Transverse colon (tissue), 4 donors: ENCODE measurements around the gene POU2F2. TPM values are rescaled to one million over a fixed set of nuclear protein-coding genes. Genes with fewer than 3 reads are reported as not detected.

Source experiments
- DNase-seq: peaks from one replicate; pipeline ENCODE4 v3.0.0-alpha.2; 2019
- H3K27ac ChIP-seq, 4 donors: fragments of 200-600 bp; sonication (generic); 2 replicates each; pipeline ENCODE4 v1.5.1; 2016 to 2018; ENCODE audit warnings: inconsistent platforms in 4 of 4
- H3K27me3 ChIP-seq: fragments of 200-600 bp; sonication (generic); 2 replicates; pipeline ENCODE4 v1.5.1; 2017; ENCODE audit warnings: inconsistent platforms
- H3K36me3 ChIP-seq, 4 donors: fragments of 200-600 bp; sonication (generic); 2 replicates each; pipeline ENCODE4 v1.5.1; 2017 to 2019; ENCODE audit warnings: inconsistent platforms in 4 of 4
- H3K4me1 ChIP-seq, 4 donors: fragments of 200-600 bp; sonication (generic); 2 replicates each; pipeline ENCODE4 v1.5.1; 2017 to 2020; ENCODE audit warnings: inconsistent platforms in 4 of 4
- H3K4me3 ChIP-seq, 4 donors: fragments of 200-600 bp; sonication (generic); 1 replicate in 1 of 4; 2 replicates in 3 of 4; pipeline versions ENCODE4 v1.5.1 to v1.6.1; 2017 to 2019; ENCODE audit warnings: inconsistent platforms in 4 of 4
- H3K9me3 ChIP-seq, 2 donors: fragments of 200-600 bp; sonication (generic); 2 replicates each; pipeline ENCODE4 v1.5.1; 2017 to 2019; ENCODE audit warnings: inconsistent platforms in 2 of 2
- EP300 ChIP-seq: sonication (generic); formaldehyde crosslinking; IDR thresholded peaks from one replicate; pipeline ENCODE4 v1.6.1; 2017; ENCODE audit warnings: antibody characterized with exemption, low read depth
- POLR2A ChIP-seq: fragments of 450-650 bp; IDR thresholded peaks from one replicate; pipeline ENCODE4 v1.6.1; 2016; ENCODE audit warnings: antibody characterized with exemption, mild to moderate bottlenecking, moderate library complexity
- POLR2AphosphoS5 ChIP-seq, 3 donors: sonication (generic); formaldehyde crosslinking; IDR thresholded peaks; one replicate each; pipeline ENCODE4 v1.6.1; 2016; ENCODE audit warnings: antibody characterized with exemption in 3 of 3
- WGBS, 2 donors: methylation state at CpG; one replicate each; pipeline ENCODE4 v1.1.5; 2018; ENCODE audit warnings: low coverage in 1 of 2; 5-methylcytosine and 5-hydroxymethylcytosine counted together
- in situ Hi-C, 4 donors: fragments of 200-750 bp; cut with MboI; loops; one replicate each; pipeline versions ENCODE4 v1.15.0 to v1.15.1; 2017; ENCODE audit warnings: low sequenced_read_pairs in 3 of 4, low pct_ligation_motif_present in 1 of 4, low pct_unique_long_range_greater_than_20kb in 1 of 4
- intact Hi-C: fragments of 100-400 bp; cut with DNase I; formaldehyde crosslinking; loops from one replicate; pipeline ENCODE4 v1.15.1; 2023; ENCODE audit warnings: low total_unique reads
- total RNA-seq, 4 donors: library from RNA; depleted of rRNA; stranded (reverse); fragments of >200 nt; gene quantifications; one replicate each; pipeline ENCODE4 v1.1.0, GENCODE V29; 2016
- TF ChIP-seq, protein P1 (sequence below), 5 experiments: fragments of 200-600 bp in 3 of 5; fragments of 450-650 bp in 2 of 5; sonication (generic) in 3 of 5; IDR thresholded peaks; 1 replicate in 2 of 5; 2 replicates in 3 of 5; pipeline ENCODE4 v1.5.1; 2016 to 2017; ENCODE audit warnings: antibody characterized with exemption in 5 of 5, inconsistent platforms in 3 of 5, mild to moderate bottlenecking in 2 of 5, moderate library complexity in 1 of 5

POU2F2 gene
- total RNA-seq, 4 donors from 2014 or later: 0.96 to 7.1 (median 3.4) TPM

GRCh38 chr19:42123765-42124164 lies 8.5 kb downstream of the POU2F2 start:
- peaks cover 0 to 12% (median 3%) of the 10 kb centered on the region in 4 donors for H3K4me1 ChIP-seq
- no peaks in the 10 kb centered on the region for H3K36me3 ChIP-seq
- in situ Hi-C loops (loop anchor here in 2 of 4 donors (25.0 kb wide), 1 partner anchor 189 kb away; the partner anchor contains the start of genes PAFAH1B3 (in 2 of the 2), PRR19 (in 2 of the 2) and TMEM145 (in 2 of the 2)), intact Hi-C loops (no loop called here)
- 82 to 100% methylated on average over 1 of the region's 1 CpG for WGBS, 2 donors
- peak overlapping the region in 1 of 4 donors; percentile 48 for H3K27ac ChIP-seq
- peaks cover 4% of the 10 kb centered on the region for H3K27me3 ChIP-seq
- no peak for DNase-seq
- no peaks in the 10 kb centered on the region for H3K9me3 ChIP-seq
- H3K4me3 ChIP-seq: no peak overlapping the region
- no peak for TF ChIP-seq POLR2A
- TF ChIP-seq, protein P1, sequence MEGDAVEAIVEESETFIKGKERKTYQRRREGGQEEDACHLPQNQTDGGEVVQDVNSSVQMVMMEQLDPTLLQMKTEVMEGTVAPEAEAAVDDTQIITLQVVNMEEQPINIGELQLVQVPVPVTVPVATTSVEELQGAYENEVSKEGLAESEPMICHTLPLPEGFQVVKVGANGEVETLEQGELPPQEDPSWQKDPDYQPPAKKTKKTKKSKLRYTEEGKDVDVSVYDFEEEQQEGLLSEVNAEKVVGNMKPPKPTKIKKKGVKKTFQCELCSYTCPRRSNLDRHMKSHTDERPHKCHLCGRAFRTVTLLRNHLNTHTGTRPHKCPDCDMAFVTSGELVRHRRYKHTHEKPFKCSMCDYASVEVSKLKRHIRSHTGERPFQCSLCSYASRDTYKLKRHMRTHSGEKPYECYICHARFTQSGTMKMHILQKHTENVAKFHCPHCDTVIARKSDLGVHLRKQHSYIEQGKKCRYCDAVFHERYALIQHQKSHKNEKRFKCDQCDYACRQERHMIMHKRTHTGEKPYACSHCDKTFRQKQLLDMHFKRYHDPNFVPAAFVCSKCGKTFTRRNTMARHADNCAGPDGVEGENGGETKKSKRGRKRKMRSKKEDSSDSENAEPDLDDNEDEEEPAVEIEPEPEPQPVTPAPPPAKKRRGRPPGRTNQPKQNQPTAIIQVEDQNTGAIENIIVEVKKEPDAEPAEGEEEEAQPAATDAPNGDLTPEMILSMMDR (IDR thresholded peaks at IDR 0.05): no peak
- no peak for TF ChIP-seq POLR2AphosphoS5 (IDR thresholded peaks at IDR 0.05)
- TF ChIP-seq EP300: no peak

DNA sequence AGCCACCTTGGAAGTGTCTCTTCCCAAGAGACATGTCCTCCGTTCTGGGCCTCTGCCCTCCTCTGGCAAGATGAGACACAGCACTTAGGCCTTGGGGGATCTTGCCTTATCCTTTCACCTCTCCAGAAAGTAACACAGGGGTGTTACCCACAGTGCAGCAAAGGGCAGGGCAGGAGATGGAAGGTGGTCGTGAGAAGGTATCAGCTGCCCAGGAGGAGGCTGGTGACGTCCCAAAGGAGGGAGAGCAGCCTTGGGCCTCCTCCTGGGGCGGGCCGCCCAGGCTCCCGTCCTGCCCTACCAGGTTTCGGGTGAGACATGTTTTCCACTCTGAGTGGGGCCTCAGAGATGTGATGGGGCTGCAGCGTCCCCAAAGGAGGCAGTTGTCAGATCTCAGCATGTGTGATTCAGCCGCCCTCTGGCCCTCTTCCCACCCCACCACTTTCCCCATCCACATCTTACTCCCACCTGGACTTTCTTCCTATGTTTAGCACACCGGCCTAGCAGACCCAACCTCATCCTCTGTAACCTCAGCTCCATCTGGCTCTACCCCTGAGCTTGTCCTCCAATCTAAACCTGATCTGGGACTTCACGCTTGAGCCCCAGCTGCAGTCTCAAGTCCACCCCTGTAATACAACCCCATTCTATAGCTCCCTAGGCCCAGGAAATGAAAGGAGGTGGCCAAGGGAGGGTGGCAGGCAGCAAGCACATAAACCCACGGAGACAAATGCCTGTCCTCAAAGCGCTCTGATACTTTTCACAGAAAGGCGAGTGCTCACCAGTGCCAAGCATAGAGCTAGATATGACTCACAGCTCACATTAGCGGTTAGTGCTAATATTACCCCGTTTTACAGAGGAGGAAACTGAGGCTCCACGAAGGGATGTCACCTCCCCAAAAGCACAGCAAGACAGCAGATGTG lies 9.3 kb downstream of the POU2F2 start:
- Histone ChIP-seq H3K4me1 (peaks cover 0 to 12% (median 3%) of the 10 kb centered on the region in 4 donors), H3K9me3 (no peaks in the 10 kb centered on the region), H3K27ac (peak overlapping the region in 2 of 4 donors; percentile 30 to 48), H3K27me3 (peaks cover 4% of the 10 kb centered on the region), H3K36me3 (no peaks in the 10 kb centered on the region), H3K4me3 (no peak overlapping the region)
- intact Hi-C loops (no loop called here), in situ Hi-C loops (loop anchor here in 2 of 4 donors (25.0 kb wide), 1 partner anchor 189 kb away; the partner anchor contains the start of genes PAFAH1B3 (in 2 of the 2), PRR19 (in 2 of the 2) and TMEM145 (in 2 of the 2))
- TF ChIP-seq EP300 (no peak), POLR2AphosphoS5 (IDR thresholded peaks at IDR 0.05) (no peak)
- WGBS, 2 donors: 69 to 72% methylated on average over 11 to 16 of the region's 17 CpGs
- no peak for DNase-seq

DNA sequence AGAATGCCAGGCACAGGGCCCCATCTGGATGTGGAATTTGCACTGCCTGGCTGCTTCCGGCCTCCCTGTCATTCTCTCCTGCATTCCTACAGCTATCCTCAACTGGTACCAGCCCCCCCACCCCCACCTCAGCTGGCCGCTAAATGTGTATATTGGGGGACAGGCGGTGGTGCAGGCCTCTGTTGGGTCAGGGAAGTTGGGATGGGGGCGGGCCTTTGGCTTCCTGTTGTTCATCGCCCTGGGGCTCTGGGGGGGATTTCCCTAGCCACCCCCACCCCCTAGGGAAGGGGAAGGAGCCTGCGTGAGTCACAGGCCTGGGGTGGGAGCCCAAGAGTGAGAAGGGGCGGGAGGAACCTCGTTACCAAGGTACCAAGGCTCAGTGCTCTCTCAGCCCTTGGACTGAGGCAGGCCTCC lies 10.6 kb downstream of the POU2F2 start:
- no peaks in the 10 kb centered on the region for H3K36me3 ChIP-seq
- peaks cover 0 to 12% (median 3%) of the 10 kb centered on the region in 4 donors for H3K4me1 ChIP-seq
- in situ Hi-C loops: loop anchor here in 2 of 4 donors (25.0 kb wide), 1 partner anchor 191 kb away; the partner anchor contains the start of genes PAFAH1B3 (in 2 of the 2), PRR19 (in 2 of the 2) and TMEM145 (in 2 of the 2)
- intact Hi-C loops: no loop called here
- 33% methylated on average over 6 of the region's 8 CpGs; no CpG with 5 or more reads in 1 of the 2 donors for WGBS, 2 donors
- H3K4me3 ChIP-seq: no peak overlapping the region
- peaks cover 4% of the 10 kb centered on the region for H3K27me3 ChIP-seq
- no peaks in the 10 kb centered on the region for H3K9me3 ChIP-seq
- TF ChIP-seq EP300 (no peak), POLR2AphosphoS5 (IDR thresholded peaks at IDR 0.05) (no peak), POLR2A (no peak)
- TF ChIP-seq, protein P1 (IDR thresholded peaks at IDR 0.05): no peak
- DNase-seq: peak; percentile 59
- peak overlapping the region in 2 of 4 donors; percentile 5 to 48 for H3K27ac ChIP-seq

DNA sequence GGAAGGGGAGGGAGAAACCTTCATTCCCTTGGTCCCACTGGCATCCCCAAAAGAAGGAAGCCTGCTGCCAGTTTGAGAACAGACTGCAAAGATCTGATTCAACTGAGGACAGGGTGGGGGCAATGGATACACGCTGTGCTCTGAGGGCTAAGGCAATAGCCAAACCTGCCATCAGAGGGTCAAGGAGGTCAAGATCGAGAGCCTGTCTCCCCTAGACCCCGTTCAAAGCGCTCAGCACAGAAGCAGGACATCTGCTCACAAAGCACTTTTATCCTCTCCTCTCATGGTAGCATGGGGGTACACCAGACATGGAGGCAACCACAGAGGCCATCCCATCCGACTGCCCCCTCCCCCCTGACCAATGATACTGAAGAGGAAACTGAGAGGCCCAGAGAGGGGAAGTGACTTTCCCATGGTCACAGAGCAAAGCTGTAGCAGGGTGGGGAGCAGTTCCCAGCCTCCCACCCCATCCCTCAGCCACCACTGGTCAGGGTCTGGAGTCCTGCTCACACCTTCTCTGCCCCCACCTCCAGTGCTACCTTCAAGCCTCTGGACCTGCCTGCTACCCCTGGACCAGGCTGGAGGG lies 11.1 kb downstream of the POU2F2 start:
- peak overlapping the region in 2 of 4 donors; percentile 5 to 48 for H3K27ac ChIP-seq
- H3K4me1 ChIP-seq: peaks cover 0 to 12% (median 3%) of the 10 kb centered on the region in 4 donors
- DNase-seq: no peak
- TF ChIP-seq POLR2A (no peak), POLR2AphosphoS5 (IDR thresholded peaks at IDR 0.05) (no peak), EP300 (no peak)
- TF ChIP-seq, protein P1 (IDR thresholded peaks at IDR 0.05): no peak
- intact Hi-C loops: no loop called here
- no peaks in the 10 kb centered on the region for H3K9me3 ChIP-seq
- no peaks in the 10 kb centered on the region for H3K36me3 ChIP-seq
- WGBS, 2 donors: 20 to 51% methylated on average over 1 to 5 of the region's 5 CpGs
- H3K4me3 ChIP-seq: no peak overlapping the region
- peaks cover 4% of the 10 kb centered on the region for H3K27me3 ChIP-seq
- in situ Hi-C loops: loop anchor here in 2 of 4 donors (25.0 kb wide), 1 partner anchor 191 kb away; the partner anchor contains the start of genes PAFAH1B3 (in 2 of the 2), PRR19 (in 2 of the 2) and TMEM145 (in 2 of the 2)
